A549 treated with AZD9567 at 1 μM for 4 hours (cell line): ENCODE data around the gene ARHGEF39. TPM values are rescaled to one million over a fixed set of nuclear protein-coding genes. Genes with fewer than 3 reads are reported as not detected.

ENCODE experiments used
- total RNA-seq: library from RNA; stranded (reverse); fragments of 200-300 nt; extraction: Qiagen RNA extraction; gene quantifications from 5 replicates; pipeline ENCODE4 v1.2.3, GENCODE V29; 2022; ENCODE audit not compliant: insufficient read depth

The ARHGEF39 gene, protein sequence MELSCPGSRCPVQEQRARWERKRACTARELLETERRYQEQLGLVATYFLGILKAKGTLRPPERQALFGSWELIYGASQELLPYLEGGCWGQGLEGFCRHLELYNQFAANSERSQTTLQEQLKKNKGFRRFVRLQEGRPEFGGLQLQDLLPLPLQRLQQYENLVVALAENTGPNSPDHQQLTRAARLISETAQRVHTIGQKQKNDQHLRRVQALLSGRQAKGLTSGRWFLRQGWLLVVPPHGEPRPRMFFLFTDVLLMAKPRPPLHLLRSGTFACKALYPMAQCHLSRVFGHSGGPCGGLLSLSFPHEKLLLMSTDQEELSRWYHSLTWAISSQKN
- 10.5 to 16.6 TPM (median 15.3 TPM) in 5 replicates for total RNA-seq

GRCh38 chr9:35664531-35665470 is at the start of gene ARHGEF39:
TSS of gene ARHGEF39 (minus strand) at chr9:35665195. CDS start at chr9:35665169, 26 bp downstream.

DNA sequence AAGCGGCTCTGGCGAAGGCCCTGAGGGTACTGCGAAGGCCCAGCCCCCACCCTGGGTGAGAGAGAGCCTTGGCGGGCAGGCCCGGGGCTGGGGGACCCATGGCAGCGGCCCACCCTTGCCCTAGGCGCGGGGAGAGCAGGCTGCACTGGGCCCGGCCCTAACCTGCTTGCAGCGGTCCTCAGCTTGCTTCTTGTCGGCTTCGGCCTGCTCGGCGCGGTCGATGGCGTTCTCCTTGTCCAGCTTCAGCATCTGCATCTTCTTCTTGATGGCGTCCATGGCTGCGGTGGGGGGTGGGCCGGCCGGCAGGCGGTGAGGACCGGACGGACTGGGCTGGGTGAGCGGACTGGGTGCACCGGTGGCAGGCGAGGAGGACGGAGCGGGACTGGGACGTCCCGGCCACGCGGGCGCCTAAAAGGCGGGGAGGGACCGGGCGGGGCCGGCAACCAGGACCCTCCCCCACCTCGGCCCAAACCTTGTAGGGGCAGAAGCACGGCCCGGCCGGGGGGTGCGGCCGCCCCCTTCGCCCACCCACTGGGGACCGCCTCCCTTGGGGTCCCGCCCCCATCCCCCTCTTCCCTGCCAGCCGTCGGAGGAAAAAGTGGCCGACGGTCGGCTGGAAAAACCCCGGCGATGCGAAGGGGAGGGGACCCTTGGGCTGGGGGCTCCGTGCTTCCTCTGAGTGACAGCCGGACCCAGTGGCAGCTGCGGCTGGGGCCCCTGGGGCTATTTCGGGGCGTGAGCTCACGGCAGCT is 24.7 kb upstream of the ARHGEF39 start, which contains the start of gene TPM2:
Gene TPM2 (minus strand): TSS at position 384 of the 752 bp plus-strand sequence. CDS start 108 bp downstream, at position 276.

DNA sequence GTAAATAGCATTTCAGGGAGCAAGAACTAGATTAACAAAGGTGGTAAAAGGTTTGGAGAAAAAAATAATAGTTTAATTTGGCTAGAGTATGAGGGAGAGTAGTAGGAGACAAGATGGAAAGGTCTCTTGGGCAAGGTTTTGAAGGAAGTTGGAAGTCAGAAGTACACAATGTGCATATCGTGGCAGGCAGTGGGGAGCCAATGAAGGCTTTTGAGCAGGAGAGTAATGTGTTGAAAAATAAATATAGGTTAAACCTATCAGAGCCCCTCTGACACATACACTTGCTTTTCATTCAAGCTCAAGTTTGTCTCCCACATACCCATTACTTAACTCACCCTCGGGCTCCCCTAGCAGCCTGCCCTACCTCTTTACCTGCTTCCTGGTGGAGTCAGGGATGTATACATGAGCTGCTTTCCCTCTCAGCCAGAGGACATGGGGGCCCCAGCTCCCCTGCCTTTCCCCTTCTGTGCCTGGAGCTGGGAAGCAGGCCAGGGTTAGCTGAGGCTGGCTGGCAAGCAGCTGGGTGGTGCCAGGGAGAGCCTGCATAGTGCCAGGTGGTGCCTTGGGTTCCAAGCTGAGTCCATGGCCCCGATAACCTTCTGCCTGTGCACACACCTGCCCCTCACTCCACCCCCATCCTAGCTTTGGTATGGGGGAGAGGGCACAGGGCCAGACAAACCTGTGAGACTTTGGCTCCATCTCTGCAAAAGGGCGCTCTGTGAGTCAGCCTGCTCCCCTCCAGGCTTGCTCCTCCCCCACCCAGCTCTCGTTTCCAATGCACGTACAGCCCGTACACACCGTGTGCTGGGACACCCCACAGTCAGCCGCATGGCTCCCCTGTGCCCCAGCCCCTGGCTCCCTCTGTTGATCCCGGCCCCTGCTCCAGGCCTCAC is 8.4 kb upstream of the ARHGEF39 start, which contains the start of gene CA9:
Gene CA9 (plus strand): TSS at position 797 of the 893 bp plus-strand sequence. CDS start 32 bp downstream, at position 829.

DNA sequence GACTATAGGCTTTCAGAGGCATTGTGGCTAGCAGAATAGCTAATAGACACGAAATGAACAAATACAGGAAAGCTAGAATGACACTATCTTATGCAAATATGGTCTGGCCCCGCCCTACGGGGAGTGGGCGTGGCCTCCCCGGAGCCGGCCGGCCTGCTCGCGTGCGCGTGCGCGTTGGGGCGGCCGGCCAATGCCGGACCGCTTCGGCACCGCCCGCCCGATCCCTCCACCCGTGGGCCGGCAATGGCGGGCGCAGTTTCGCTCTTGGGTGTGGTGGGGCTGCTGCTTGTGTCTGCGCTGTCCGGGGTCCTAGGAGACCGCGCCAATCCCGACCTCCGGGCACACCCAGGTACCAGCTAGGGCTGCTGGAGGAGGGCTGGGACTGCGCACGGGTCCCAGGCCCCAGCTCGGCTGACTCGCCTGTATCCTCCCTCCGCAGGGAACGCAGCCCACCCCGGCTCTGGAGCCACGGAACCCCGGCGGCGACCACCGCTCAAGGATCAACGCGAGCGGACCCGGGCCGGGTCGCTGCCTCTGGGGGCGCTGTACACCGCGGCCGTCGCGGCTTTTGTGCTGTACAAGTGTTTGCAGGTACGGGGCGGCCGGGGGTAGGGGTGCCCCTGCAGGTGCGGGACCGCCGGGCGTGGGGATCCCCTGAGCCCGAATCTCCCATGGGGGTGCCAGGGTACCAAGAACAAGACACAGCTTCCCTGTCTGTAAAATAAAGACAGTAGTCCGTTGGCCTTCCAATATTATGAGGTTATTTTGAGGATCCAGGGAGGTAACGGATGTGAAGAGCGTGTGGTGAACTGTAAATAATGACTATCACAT is 6.6 kb downstream of the ARHGEF39 start, which contains the start of gene CCDC107:
Gene CCDC107 (plus strand): TSS at position 156 of the 831 bp plus-strand sequence. CDS start 88 bp downstream, at position 244.

GRCh38 chr9:35657546-35658136 is 7.4 kb downstream of the ARHGEF39 start, which contains the start of gene RMRP:
TSS of gene RMRP (minus strand) at chr9:35658019.

GRCh38 chr9:35650341-35651158 is 14.4 kb downstream of the ARHGEF39 start, which contains the start of gene SIT1:
TSS of gene SIT1 (minus strand) at chr9:35650931. CDS start at chr9:35650853, 78 bp downstream.

GRCh38 chr9:35618325-35618727 is 46.7 kb downstream of the ARHGEF39 start, which contains the start of gene CD72:
TSS of gene CD72 (minus strand) at chr9:35618413. CDS start at chr9:35618303, 110 bp downstream.

Other genes starting within 250 kb of the ARHGEF39 start
- gene RUSC2, start 175.1 kb downstream of the ARHGEF39 start, total RNA-seq, result 21.5 to 31.8 TPM (median 30.2 TPM) in 5 replicates
- gene TESK1, start 59.9 kb downstream of the ARHGEF39 start, total RNA-seq, result 30.0 to 33.3 TPM (median 32.3 TPM) in 5 replicates
- 0.15 to 0.29 TPM (median 0.18 TPM) in 4 of 5 replicates, not detected in the other for gene CD72, start 46.8 kb downstream of the ARHGEF39 start, total RNA-seq
- not detected in 5 replicates for gene SIT1, start 14.3 kb downstream of the ARHGEF39 start, total RNA-seq
- 4.1 to 24.8 TPM (median 6.7 TPM) in 4 of 5 replicates, not detected in the other for gene RMRP, start 7.2 kb downstream of the ARHGEF39 start, total RNA-seq
- gene CCDC107, start 6.9 kb downstream of the ARHGEF39 start, total RNA-seq, result 25.4 to 30.2 TPM (median 27.1 TPM) in 5 replicates
- 3.6 to 9.1 TPM (median 6.0 TPM) in 5 replicates for gene CA9, start 8.7 kb upstream of the ARHGEF39 start, total RNA-seq
- gene TPM2, start 24.7 kb upstream of the ARHGEF39 start, total RNA-seq, result 630 to 705 TPM (median 658 TPM) in 5 replicates
- gene TLN1, start 67.0 kb upstream of the ARHGEF39 start, total RNA-seq, result 112 to 140 TPM (median 116 TPM) in 5 replicates
- gene CREB3, start 67.5 kb upstream of the ARHGEF39 start, total RNA-seq, result 55.7 to 63.0 TPM (median 56.5 TPM) in 5 replicates
- 31.9 to 45.0 TPM (median 40.0 TPM) in 5 replicates for gene GBA2, start 84.0 kb upstream of the ARHGEF39 start, total RNA-seq
- 12.8 to 15.8 TPM (median 14.8 TPM) in 5 replicates for gene RGP1, start 84.1 kb upstream of the ARHGEF39 start, total RNA-seq
- 0.23 to 0.29 TPM (median 0.26 TPM) in 3 of 5 replicates, not detected in the others for gene MSMP, start 89.1 kb upstream of the ARHGEF39 start, total RNA-seq
- 4.8 to 5.5 TPM (median 5.5 TPM) in 4 of 5 replicates, not detected in the other for gene NPR2, start 126.4 kb upstream of the ARHGEF39 start, total RNA-seq
- 0.21 to 0.47 TPM (median 0.40 TPM) in 4 of 5 replicates, not detected in the other for gene SPAG8, start 147.1 kb upstream of the ARHGEF39 start, total RNA-seq
- 60.2 to 112 TPM (median 101 TPM) in 5 replicates for gene HINT2, start 149.8 kb upstream of the ARHGEF39 start, total RNA-seq
- gene FAM221B, start 163.5 kb upstream of the ARHGEF39 start, total RNA-seq, result not detected in 5 replicates
- gene TMEM8B, start 164.0 kb upstream of the ARHGEF39 start, total RNA-seq, result 1.5 to 3.6 TPM (median 3.1 TPM) in 5 replicates
- not detected in 5 replicates for gene OR13J1, start 205.2 kb upstream of the ARHGEF39 start, total RNA-seq
- 0.17 to 0.23 TPM (median 0.19 TPM) in 4 of 5 replicates, not detected in the other for gene HRCT1, start 241.0 kb upstream of the ARHGEF39 start, total RNA-seq
- 0.05 TPM in 1 of 5 replicates, not detected in the others for gene SPAAR, start 244.3 kb upstream of the ARHGEF39 start, total RNA-seq